Germinal center (tissue), 1 donor: ENCODE results near the gene DYNLT2.

Experiments used
- DNase-seq: peaks from one replicate; pipeline ENCODE4 v3.0.0; 2012; ENCODE audit warnings: mixed read lengths, low spot score

DYNLT2 gene

GRCh38 chr6:169738204-169738975, 13.0 kb downstream of the DYNLT2 start:
- no peak for DNase-seq

GRCh38 chr6:169729961-169730360, 21.4 kb downstream of the DYNLT2 start:
- DNase-seq: no peak

GRCh38 chr6:169726963-169727362, 24.4 kb downstream of the DYNLT2 start:
- no peak for DNase-seq

GRCh38 chr6:169726049-169726400, 25.3 kb downstream of the DYNLT2 start:
- no peak for DNase-seq

- DNase-seq: peak; percentile 6
Measured at GRCh38 chr6:169725125-169726048, 26.0 kb downstream of the DYNLT2 start.

GRCh38 chr6:169724494-169725124, 26.8 kb downstream of the DYNLT2 start, which contains the start of gene PHF10:
TSS of gene PHF10 (minus strand) at chr6:169724500. CDS start at chr6:169723931, 569 bp downstream.
- peak; percentile 79 for DNase-seq

- DNase-seq: peak; percentile 80
Measured at GRCh38 chr6:169723991-169724493, 27.3 kb downstream of the DYNLT2 start.

GRCh38 chr6:169723200-169723909, 28.0 kb downstream of the DYNLT2 start:
- DNase-seq: peak; percentile 77

GRCh38 chr6:169722362-169723199, 28.8 kb downstream of the DYNLT2 start:
- DNase-seq: peak; percentile 33

GRCh38 chr6:169720207-169720855, 31.0 kb downstream of the DYNLT2 start:
- DNase-seq: no peak

- no peak for DNase-seq
Measured at GRCh38 chr6:169719117-169719516, 32.3 kb downstream of the DYNLT2 start.

- no peak for DNase-seq
Measured at GRCh38 chr6:169714595-169714994, 36.8 kb downstream of the DYNLT2 start.

GRCh38 chr6:169714178-169714577, 37.2 kb downstream of the DYNLT2 start:
- DNase-seq: no peak

- no peak for DNase-seq
Measured at GRCh38 chr6:169710009-169710408, 41.4 kb downstream of the DYNLT2 start.

GRCh38 chr6:169709293-169709692, 42.1 kb downstream of the DYNLT2 start:
- no peak for DNase-seq

- no peak for DNase-seq
Measured at GRCh38 chr6:169707772-169708171, 43.6 kb downstream of the DYNLT2 start.

- DNase-seq: peak; percentile 39
Measured at GRCh38 chr6:169702840-169703246, 48.5 kb downstream of the DYNLT2 start.

- DNase-seq: peak; percentile 93
Measured at GRCh38 chr6:169701954-169702839, 49.2 kb downstream of the DYNLT2 start, which contains the start of the genes C6orf120 and WDR27. TSS of gene C6orf120 (plus strand) at chr6:169702126. CDS start at chr6:169702460, 334 bp downstream. TSS of gene WDR27 (minus strand) at chr6:169702029. CDS start at chr6:169689005, 13,024 bp downstream.
